ENCODE data around the gene PTGES2. TPM values are rescaled to one million over a fixed set of nuclear protein-coding genes. Genes with fewer than 3 reads are reported as not detected.

The PTGES2 gene
- total and polyA plus RNA-seq, 9 of the 15 experiments (the other 6 are each of a cell fraction or from before 2014, with no cell fraction given): 2.4 to 196 (median 90.1) TPM

- DNase-seq (ENCODE audit: extremely low read depth in 1 of 4, low spot score in 3 of 4): peak in 2 of 4 experiments; percentile 56 to 85
- in situ Hi-C loops (cut with MboI): no loop called here
- peak; percentile 88 for FAIRE-seq
- TF ChIP-seq, protein P1, sequence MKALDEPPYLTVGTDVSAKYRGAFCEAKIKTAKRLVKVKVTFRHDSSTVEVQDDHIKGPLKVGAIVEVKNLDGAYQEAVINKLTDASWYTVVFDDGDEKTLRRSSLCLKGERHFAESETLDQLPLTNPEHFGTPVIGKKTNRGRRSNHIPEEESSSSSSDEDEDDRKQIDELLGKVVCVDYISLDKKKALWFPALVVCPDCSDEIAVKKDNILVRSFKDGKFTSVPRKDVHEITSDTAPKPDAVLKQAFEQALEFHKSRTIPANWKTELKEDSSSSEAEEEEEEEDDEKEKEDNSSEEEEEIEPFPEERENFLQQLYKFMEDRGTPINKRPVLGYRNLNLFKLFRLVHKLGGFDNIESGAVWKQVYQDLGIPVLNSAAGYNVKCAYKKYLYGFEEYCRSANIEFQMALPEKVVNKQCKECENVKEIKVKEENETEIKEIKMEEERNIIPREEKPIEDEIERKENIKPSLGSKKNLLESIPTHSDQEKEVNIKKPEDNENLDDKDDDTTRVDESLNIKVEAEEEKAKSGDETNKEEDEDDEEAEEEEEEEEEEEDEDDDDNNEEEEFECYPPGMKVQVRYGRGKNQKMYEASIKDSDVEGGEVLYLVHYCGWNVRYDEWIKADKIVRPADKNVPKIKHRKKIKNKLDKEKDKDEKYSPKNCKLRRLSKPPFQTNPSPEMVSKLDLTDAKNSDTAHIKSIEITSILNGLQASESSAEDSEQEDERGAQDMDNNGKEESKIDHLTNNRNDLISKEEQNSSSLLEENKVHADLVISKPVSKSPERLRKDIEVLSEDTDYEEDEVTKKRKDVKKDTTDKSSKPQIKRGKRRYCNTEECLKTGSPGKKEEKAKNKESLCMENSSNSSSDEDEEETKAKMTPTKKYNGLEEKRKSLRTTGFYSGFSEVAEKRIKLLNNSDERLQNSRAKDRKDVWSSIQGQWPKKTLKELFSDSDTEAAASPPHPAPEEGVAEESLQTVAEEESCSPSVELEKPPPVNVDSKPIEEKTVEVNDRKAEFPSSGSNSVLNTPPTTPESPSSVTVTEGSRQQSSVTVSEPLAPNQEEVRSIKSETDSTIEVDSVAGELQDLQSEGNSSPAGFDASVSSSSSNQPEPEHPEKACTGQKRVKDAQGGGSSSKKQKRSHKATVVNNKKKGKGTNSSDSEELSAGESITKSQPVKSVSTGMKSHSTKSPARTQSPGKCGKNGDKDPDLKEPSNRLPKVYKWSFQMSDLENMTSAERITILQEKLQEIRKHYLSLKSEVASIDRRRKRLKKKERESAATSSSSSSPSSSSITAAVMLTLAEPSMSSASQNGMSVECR (CRISPR knock-in tag; IDR thresholded peaks at IDR 0.05): peak; percentile 53; the same call in 1 of the 2 replicates
- TF ChIP-seq ZNF79 (CRISPR knock-in tag; IDR thresholded peaks at IDR 0.05; ENCODE audit: low read depth) (no peak), STAT5A (IDR thresholded peaks at IDR 0.05; ENCODE audit: borderline replicate concordance, low read length) (no peak), ERF (CRISPR knock-in tag; IDR thresholded peaks at IDR 0.05) (no peak), TAF15 (IDR thresholded peaks at IDR 0.05; ENCODE audit: low read depth, low read length) (no peak), CBFB (CRISPR knock-in tag; IDR thresholded peaks at IDR 0.05) (no peak), ZNF57 (CRISPR knock-in tag; IDR thresholded peaks at IDR 0.05) (no peak), SLC30A9 (CRISPR knock-in tag; IDR thresholded peaks at IDR 0.05) (no peak), ESRRB (CRISPR knock-in tag; IDR thresholded peaks at IDR 0.05; ENCODE audit: borderline replicate concordance) (no peak), ZNF197 (CRISPR knock-in tag; IDR thresholded peaks at IDR 0.05; ENCODE audit: low read depth) (no peak)
- TF ChIP-seq, protein P2, sequence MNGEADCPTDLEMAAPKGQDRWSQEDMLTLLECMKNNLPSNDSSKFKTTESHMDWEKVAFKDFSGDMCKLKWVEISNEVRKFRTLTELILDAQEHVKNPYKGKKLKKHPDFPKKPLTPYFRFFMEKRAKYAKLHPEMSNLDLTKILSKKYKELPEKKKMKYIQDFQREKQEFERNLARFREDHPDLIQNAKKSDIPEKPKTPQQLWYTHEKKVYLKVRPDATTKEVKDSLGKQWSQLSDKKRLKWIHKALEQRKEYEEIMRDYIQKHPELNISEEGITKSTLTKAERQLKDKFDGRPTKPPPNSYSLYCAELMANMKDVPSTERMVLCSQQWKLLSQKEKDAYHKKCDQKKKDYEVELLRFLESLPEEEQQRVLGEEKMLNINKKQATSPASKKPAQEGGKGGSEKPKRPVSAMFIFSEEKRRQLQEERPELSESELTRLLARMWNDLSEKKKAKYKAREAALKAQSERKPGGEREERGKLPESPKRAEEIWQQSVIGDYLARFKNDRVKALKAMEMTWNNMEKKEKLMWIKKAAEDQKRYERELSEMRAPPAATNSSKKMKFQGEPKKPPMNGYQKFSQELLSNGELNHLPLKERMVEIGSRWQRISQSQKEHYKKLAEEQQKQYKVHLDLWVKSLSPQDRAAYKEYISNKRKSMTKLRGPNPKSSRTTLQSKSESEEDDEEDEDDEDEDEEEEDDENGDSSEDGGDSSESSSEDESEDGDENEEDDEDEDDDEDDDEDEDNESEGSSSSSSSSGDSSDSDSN (IDR thresholded peaks at IDR 0.05; ENCODE audit: borderline replicate concordance in 1 of 2, low read depth in 2 of 2, low read length in 2 of 2): no peak
- TF ChIP-seq, protein P3, sequence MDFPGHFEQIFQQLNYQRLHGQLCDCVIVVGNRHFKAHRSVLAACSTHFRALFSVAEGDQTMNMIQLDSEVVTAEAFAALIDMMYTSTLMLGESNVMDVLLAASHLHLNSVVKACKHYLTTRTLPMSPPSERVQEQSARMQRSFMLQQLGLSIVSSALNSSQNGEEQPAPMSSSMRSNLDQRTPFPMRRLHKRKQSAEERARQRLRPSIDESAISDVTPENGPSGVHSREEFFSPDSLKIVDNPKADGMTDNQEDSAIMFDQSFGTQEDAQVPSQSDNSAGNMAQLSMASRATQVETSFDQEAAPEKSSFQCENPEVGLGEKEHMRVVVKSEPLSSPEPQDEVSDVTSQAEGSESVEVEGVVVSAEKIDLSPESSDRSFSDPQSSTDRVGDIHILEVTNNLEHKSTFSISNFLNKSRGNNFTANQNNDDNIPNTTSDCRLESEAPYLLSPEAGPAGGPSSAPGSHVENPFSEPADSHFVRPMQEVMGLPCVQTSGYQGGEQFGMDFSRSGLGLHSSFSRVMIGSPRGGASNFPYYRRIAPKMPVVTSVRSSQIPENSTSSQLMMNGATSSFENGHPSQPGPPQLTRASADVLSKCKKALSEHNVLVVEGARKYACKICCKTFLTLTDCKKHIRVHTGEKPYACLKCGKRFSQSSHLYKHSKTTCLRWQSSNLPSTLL (IDR thresholded peaks at IDR 0.05): no peak
These were observed 2.5 kb downstream of the PTGES2 start for GRCh38 chr9:128124873-128125579.

More at GRCh38 chr9:128124873-128125579, 2.5 kb downstream of the PTGES2 start:
- BruUV-seq (replicated peaks): no TSS peak
- peaks cover 60% of the 10 kb centered on the region for H3K36me3 ChIP-seq (ENCODE audit: control insufficient read depth, insufficient read depth, low read length)
- H4K20me1 ChIP-seq (replicated peaks; ENCODE audit: control insufficient read depth, insufficient read depth, low read length): peaks cover 8% of the 10 kb centered on the region; the same call in 1 of the 2 replicates
- intact Hi-C loops (cut with micrococcal nuclease): loop anchor here (1.0 to 10.0 kb wide), 4 partner anchors 70 to 287 kb away; partner anchors contain the start of genes CIZ1, GOLGA2 and SWI5
- H3K4me1 ChIP-seq (replicated peaks in 1 of 2; ENCODE audit: control insufficient read depth in 2 of 2, insufficient read depth in 2 of 2, low read length in 2 of 2): peaks cover 10 to 57% of the 10 kb centered on the region in 2 experiments
- peak; percentile 47 for ATAC-seq
- POLR2A ChIA-PET: interaction anchor here (0.6 to 1.0 kb wide), 5 partner anchors 9 to 216 kb away, joined by 3 to 7 read pairs (median 3); no protein-coding TSS in a partner anchor
- peak overlapping the region in 1 of 2 experiments; percentile 99; a peak in 1 of 4 replicates for H3K9ac ChIP-seq (ENCODE audit: insufficient read depth in 1 of 2, low read depth in 2 of 2, low read length in 2 of 2)
- H3K4me3 ChIP-seq: 0 out of 2 replicates have a peak overlapping the region, but pooled peaks have one; percentile 98
- CTCF ChIA-PET (ENCODE audit: low intra/inter-chr PET ratio): interaction anchor here (0.6 to 0.7 kb wide), 3 partner anchors 19 to 430 kb away, joined by 3 read pairs; no protein-coding TSS in a partner anchor
- H3K9me3 ChIP-seq (replicated peaks; ENCODE audit: control insufficient read depth, insufficient read depth, low read depth, low read length): no peaks in the 10 kb centered on the region
- H2AFZ ChIP-seq (ENCODE audit: low read depth, low read length): no peak overlapping the region
- no peaks in the 10 kb centered on the region for H3K27me3 ChIP-seq (ENCODE audit: control insufficient read depth in 2 of 2, insufficient read depth in 2 of 2, low read length in 2 of 2)
- peaks cover 38% of the 10 kb centered on the region for H3K79me2 ChIP-seq (ENCODE audit: control insufficient read depth, insufficient read depth, low read length)
- H3K4me2 ChIP-seq (ENCODE audit: insufficient read depth, low read length): peak overlapping the region; percentile 95
- H3K27ac ChIP-seq (ENCODE audit: extremely low read depth, low read depth, low read length): no peak overlapping the region
- H3K9me1 ChIP-seq (ENCODE audit: control insufficient read depth, insufficient read depth, low read length): no peaks in the 10 kb centered on the region
- 46% methylated on average over 11 of the region's 16 CpGs for WGBS (ENCODE audit: insufficient coverage, low coverage, missing lambda C conversion rate)
